Measurements from ENCODE around the gene NAV2. TPM values are rescaled to one million over a fixed set of nuclear protein-coding genes. Genes with fewer than 3 reads are reported as not detected.

NAV2 gene
- total and polyA plus RNA-seq, 2 experiments from 2014 or later = 26.0 to 45.0 TPM

DNA sequence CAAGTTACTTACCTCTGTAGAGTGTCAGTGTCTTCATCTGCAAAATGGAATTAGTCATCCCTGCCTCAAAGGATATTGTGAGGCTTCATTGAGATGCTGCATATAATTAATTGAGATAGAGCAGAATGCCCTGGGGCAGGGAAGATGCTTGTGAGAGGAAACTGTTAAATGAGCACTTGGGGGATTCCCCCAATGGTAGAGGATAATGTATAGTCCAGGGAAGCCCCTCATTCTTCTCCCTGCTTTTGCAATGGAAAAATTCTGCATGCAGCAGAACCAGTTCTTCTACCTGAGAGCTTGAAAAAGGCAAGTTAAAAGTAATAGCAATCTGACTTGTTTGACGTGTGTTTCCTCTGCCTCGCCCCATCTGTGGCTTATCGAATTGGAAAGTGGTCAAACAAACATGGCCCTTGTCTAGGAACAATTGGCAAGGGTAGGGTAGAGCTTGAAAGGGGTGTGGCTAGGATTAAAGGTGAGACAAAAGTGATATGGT, 90.9 kb downstream of the NAV2 start:
- peak overlapping the region; percentile 60 for H3K4me2 ChIP-seq
- H3K79me2 ChIP-seq (replicated peaks; ENCODE audit: insufficient read depth) = peaks cover 85% of the 10 kb centered on the region
- Mint-ChIP-seq H3K9me3 (no peaks in the 10 kb centered on the region), H3K4me1 (peaks cover 75% of the 10 kb centered on the region), H3K4me3 (no peak overlapping the region), H3K36me3 (ENCODE audit: low read depth) (peaks cover 21% of the 10 kb centered on the region; the same call in 2 of the 3 replicates), H3K27me3 (ENCODE audit: insufficient read depth, low read depth, poor library complexity) (peaks cover 7% of the 10 kb centered on the region), H3K27ac (peak overlapping the region; percentile 14; the same call in 1 of the 2 replicates)
- H4K20me1 ChIP-seq (replicated peaks; ENCODE audit: insufficient read depth) = peaks cover 4% of the 10 kb centered on the region; the same call in 1 of the 2 replicates
- no peak for TF ChIP-seq NANOG (IDR thresholded peaks at IDR 0.05; ENCODE audit: borderline replicate concordance)
- no peak for TF ChIP-seq CTCF (conservative IDR thresholded peaks at IDR 0.05; ENCODE audit: low read depth in 2 of 2)
- TF ChIP-seq, protein P1, sequence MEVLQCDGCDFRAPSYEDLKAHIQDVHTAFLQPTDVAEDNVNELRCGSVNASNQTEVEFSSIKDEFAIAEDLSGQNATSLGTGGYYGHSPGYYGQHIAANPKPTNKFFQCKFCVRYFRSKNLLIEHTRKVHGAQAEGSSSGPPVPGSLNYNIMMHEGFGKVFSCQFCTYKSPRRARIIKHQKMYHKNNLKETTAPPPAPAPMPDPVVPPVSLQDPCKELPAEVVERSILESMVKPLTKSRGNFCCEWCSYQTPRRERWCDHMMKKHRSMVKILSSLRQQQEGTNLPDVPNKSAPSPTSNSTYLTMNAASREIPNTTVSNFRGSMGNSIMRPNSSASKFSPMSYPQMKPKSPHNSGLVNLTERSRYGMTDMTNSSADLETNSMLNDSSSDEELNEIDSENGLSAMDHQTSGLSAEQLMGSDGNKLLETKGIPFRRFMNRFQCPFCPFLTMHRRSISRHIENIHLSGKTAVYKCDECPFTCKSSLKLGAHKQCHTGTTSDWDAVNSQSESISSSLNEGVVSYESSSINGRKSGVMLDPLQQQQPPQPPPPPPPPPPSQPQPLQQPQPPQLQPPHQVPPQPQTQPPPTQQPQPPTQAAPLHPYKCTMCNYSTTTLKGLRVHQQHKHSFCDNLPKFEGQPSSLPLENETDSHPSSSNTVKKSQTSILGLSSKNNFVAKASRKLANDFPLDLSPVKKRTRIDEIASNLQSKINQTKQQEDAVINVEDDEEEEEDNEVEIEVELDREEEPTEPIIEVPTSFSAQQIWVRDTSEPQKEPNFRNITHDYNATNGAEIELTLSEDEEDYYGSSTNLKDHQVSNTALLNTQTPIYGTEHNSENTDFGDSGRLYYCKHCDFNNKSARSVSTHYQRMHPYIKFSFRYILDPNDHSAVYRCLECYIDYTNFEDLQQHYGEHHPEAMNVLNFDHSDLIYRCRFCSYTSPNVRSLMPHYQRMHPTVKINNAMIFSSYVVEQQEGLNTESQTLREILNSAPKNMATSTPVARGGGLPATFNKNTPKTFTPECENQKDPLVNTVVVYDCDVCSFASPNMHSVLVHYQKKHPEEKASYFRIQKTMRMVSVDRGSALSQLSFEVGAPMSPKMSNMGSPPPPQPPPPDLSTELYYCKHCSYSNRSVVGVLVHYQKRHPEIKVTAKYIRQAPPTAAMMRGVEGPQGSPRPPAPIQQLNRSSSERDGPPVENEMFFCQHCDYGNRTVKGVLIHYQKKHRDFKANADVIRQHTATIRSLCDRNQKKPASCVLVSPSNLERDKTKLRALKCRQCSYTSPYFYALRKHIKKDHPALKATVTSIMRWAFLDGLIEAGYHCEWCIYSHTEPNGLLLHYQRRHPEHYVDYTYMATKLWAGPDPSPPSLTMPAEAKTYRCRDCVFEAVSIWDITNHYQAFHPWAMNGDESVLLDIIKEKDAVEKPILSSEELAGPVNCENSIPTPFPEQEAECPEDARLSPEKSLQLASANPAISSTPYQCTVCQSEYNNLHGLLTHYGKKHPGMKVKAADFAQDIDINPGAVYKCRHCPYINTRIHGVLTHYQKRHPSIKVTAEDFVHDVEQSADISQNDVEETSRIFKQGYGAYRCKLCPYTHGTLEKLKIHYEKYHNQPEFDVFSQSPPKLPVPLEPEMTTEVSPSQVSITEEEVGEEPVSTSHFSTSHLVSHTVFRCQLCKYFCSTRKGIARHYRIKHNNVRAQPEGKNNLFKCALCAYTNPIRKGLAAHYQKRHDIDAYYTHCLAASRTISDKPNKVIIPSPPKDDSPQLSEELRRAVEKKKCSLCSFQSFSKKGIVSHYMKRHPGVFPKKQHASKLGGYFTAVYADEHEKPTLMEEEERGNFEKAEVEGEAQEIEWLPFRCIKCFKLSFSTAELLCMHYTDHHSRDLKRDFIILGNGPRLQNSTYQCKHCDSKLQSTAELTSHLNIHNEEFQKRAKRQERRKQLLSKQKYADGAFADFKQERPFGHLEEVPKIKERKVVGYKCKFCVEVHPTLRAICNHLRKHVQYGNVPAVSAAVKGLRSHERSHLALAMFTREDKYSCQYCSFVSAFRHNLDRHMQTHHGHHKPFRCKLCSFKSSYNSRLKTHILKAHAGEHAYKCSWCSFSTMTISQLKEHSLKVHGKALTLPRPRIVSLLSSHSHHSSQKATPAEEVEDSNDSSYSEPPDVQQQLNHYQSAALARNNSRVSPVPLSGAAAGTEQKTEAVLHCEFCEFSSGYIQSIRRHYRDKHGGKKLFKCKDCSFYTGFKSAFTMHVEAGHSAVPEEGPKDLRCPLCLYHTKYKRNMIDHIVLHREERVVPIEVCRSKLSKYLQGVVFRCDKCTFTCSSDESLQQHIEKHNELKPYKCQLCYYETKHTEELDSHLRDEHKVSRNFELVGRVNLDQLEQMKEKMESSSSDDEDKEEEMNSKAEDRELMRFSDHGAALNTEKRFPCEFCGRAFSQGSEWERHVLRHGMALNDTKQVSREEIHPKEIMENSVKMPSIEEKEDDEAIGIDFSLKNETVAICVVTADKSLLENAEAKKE (CRISPR knock-in tag; IDR thresholded peaks at IDR 0.05) = no peak
- no peak for TF ChIP-seq EZH2phosphoT487 (IDR thresholded peaks at IDR 0.05; ENCODE audit: unreplicated experiment)
- no peak for TF ChIP-seq POLR2AphosphoS5 (IDR thresholded peaks at IDR 0.05; ENCODE audit: low read depth)
- no peak for TF ChIP-seq ZNF331 (CRISPR knock-in tag; IDR thresholded peaks at IDR 0.05; ENCODE audit: low read depth)
- no peak for TF ChIP-seq STAT1 (IDR thresholded peaks at IDR 0.05; ENCODE audit: unreplicated experiment)
- no peak for TF ChIP-seq ETS1 (IDR thresholded peaks at IDR 0.05)
- TF ChIP-seq, protein P2, sequence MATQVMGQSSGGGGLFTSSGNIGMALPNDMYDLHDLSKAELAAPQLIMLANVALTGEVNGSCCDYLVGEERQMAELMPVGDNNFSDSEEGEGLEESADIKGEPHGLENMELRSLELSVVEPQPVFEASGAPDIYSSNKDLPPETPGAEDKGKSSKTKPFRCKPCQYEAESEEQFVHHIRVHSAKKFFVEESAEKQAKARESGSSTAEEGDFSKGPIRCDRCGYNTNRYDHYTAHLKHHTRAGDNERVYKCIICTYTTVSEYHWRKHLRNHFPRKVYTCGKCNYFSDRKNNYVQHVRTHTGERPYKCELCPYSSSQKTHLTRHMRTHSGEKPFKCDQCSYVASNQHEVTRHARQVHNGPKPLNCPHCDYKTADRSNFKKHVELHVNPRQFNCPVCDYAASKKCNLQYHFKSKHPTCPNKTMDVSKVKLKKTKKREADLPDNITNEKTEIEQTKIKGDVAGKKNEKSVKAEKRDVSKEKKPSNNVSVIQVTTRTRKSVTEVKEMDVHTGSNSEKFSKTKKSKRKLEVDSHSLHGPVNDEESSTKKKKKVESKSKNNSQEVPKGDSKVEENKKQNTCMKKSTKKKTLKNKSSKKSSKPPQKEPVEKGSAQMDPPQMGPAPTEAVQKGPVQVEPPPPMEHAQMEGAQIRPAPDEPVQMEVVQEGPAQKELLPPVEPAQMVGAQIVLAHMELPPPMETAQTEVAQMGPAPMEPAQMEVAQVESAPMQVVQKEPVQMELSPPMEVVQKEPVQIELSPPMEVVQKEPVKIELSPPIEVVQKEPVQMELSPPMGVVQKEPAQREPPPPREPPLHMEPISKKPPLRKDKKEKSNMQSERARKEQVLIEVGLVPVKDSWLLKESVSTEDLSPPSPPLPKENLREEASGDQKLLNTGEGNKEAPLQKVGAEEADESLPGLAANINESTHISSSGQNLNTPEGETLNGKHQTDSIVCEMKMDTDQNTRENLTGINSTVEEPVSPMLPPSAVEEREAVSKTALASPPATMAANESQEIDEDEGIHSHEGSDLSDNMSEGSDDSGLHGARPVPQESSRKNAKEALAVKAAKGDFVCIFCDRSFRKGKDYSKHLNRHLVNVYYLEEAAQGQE (IDR thresholded peaks at IDR 0.05; ENCODE audit: unreplicated experiment) = no peak
- TF ChIP-seq JUNB (IDR thresholded peaks at IDR 0.05; ENCODE audit: unreplicated experiment) = no peak
- no peak for TF ChIP-seq CREB1 (CRISPR knock-in tag; IDR thresholded peaks at IDR 0.05; ENCODE audit: low read depth)
- no peak for TF ChIP-seq EZH2 (IDR thresholded peaks at IDR 0.05; ENCODE audit: low read depth, unreplicated experiment)
- no peak for TF ChIP-seq ZNF114 (CRISPR knock-in tag; IDR thresholded peaks at IDR 0.05)
- no peak overlapping the region for H2AFZ ChIP-seq
- H3F3A ChIP-seq (replicated peaks; ENCODE audit: low read depth) = peaks cover 3% of the 10 kb centered on the region; the same call in 1 of the 2 replicates
- H3K27ac ChIP-seq (ENCODE audit: low read depth) = peak overlapping the region; percentile 11; the same call in 1 of the 2 replicates
- H3K27me3 ChIP-seq (ENCODE audit: insufficient read depth) = no peaks in the 10 kb centered on the region
- H3K9me2 ChIP-seq (ENCODE audit: insufficient read depth) = no peaks in the 10 kb centered on the region; the same call in 1 of the 2 replicates
- H3K4me3 ChIP-seq = no peak overlapping the region
- DNase-seq (ENCODE audit: low spot score) (peak; percentile 29), ATAC-seq (peak; percentile 12; the same call in 2 of the 3 replicates)
- H3K36me3 ChIP-seq (ENCODE audit: insufficient read depth) = no peaks in the 10 kb centered on the region
- H3K4me1 ChIP-seq (ENCODE audit: insufficient read depth) = peaks cover 65% of the 10 kb centered on the region

Measured in GM23338 (cell line).